Ascending aorta (tissue), 2 donors: ENCODE measurements around the gene PRPF40A. TPM values are rescaled to one million over a fixed set of nuclear protein-coding genes. Genes with fewer than 3 reads are reported as not detected.
"Not testable (repeated sequence)": the region's sequence is repeated elsewhere in the genome, so short reads cannot be mapped to it uniquely, and the experiment has no call there.

ENCODE experiments used
- DNase-seq, 2 donors: peaks; one replicate each; pipeline ENCODE4 v3.0.0-alpha.2; 2019; ENCODE audit warnings: low spot score in 2 of 2
- H3K27ac ChIP-seq, 2 donors: fragments of 200-600 bp; sonication (generic); one replicate each; pipeline ENCODE4 v1.5.1; 2016 to 2017; ENCODE audit warnings: mild to moderate bottlenecking in 1 of 2
- H3K27me3 ChIP-seq: fragments of 200-600 bp; sonication (generic); one replicate; pipeline ENCODE4 v1.5.1; 2017
- H3K36me3 ChIP-seq, 2 donors: fragments of 200-600 bp; sonication (generic); one replicate each; pipeline ENCODE4 v1.5.1; 2016
- H3K4me1 ChIP-seq, 2 donors: fragments of 200-600 bp; sonication (generic); one replicate each; pipeline ENCODE4 v1.5.1; 2016 to 2017; ENCODE audit warnings: mild to moderate bottlenecking in 1 of 2
- H3K4me3 ChIP-seq, 2 donors: fragments of 200-600 bp; sonication (generic); one replicate each; pipeline ENCODE4 v1.5.1; 2016 to 2017; ENCODE audit warnings: mild to moderate bottlenecking in 1 of 2
- H3K9me3 ChIP-seq, 2 donors: fragments of 200-600 bp; sonication (generic); one replicate each; pipeline ENCODE4 v1.5.1; 2016
- CTCF ChIP-seq, 3 experiments: fragments of 200-600 bp in 2 of 3; fragments of 450-650 bp in 1 of 3; sonication (generic) in 2 of 3; IDR thresholded peaks; one replicate each; pipeline ENCODE4 v1.5.1; 2016 to 2019; ENCODE audit warnings: antibody characterized with exemption in 3 of 3, mild to moderate bottlenecking in 1 of 3, moderate library complexity in 1 of 3
- intact Hi-C: fragments of 100-400 bp; cut with DNase I; formaldehyde crosslinking; loops from one replicate; pipeline ENCODE4 v1.15.1; 2023
- total RNA-seq: library from RNA; depleted of rRNA; stranded (reverse); fragments of >200 nt; gene quantifications from one replicate; pipeline ENCODE4 v1.1.0, GENCODE V29; 2016

PRPF40A gene
- 28.9 TPM for total RNA-seq

GRCh38 chr2:152717228-152718075 is at the start of gene PRPF40A:
Gene PRPF40A (minus strand): TSS chr2:152717461. CDS start chr2:152717439, 22 bp downstream.
- intact Hi-C loops: loop anchor here (1.0 to 10.0 kb wide), 5 partner anchors 23 to 683 kb away; partner anchors contain the start of genes FMNL2 and STAM2
- H3K4me1 ChIP-seq: peaks cover 0 to 32% of the 10 kb centered on the region in 2 donors
- peak; percentile 95 to 99 for DNase-seq

GRCh38 chr2:152766928-152767327 is 49.7 kb upstream of the PRPF40A start:
- TF ChIP-seq CTCF (IDR thresholded peaks at IDR 0.05): no peak

More at GRCh38 chr2:152717228-152718075, at the start of gene PRPF40A:
- peak within 1 kb of the TSS; percentile 93 to 98 for H3K27ac ChIP-seq
- H3K9me3 ChIP-seq: no peaks in the 10 kb centered on the region
- H3K36me3 ChIP-seq: peaks cover 0 to 5% of the 10 kb centered on the region in 2 donors
- H3K27me3 ChIP-seq: no peaks in the 10 kb centered on the region
- no peak for TF ChIP-seq CTCF (IDR thresholded peaks at IDR 0.05)
- peak within 1 kb of the TSS; percentile 83 to 96 for H3K4me3 ChIP-seq

GRCh38 chr2:152763651-152764050 is 46.4 kb upstream of the PRPF40A start:
- H3K27me3 ChIP-seq: no peaks in the 10 kb centered on the region
- H3K9me3 ChIP-seq: no peaks in the 10 kb centered on the region
- intact Hi-C loops: no loop called here
- no peak overlapping the region for H3K27ac ChIP-seq
- peaks cover 0 to 10% of the 10 kb centered on the region in 2 donors for H3K36me3 ChIP-seq
- TF ChIP-seq CTCF (IDR thresholded peaks at IDR 0.05): no peak
- no peak overlapping the region for H3K4me3 ChIP-seq
- no peak for DNase-seq
- no peaks in the 10 kb centered on the region for H3K4me1 ChIP-seq

More at GRCh38 chr2:152766928-152767327, 49.7 kb upstream of the PRPF40A start:
- peaks cover 0 to 3% of the 10 kb centered on the region in 2 donors for H3K36me3 ChIP-seq
- H3K4me3 ChIP-seq: no peak overlapping the region
- intact Hi-C loops: no loop called here
- H3K4me1 ChIP-seq: no peaks in the 10 kb centered on the region
- no peaks in the 10 kb centered on the region for H3K27me3 ChIP-seq
- DNase-seq: no peak
- H3K27ac ChIP-seq: no peak overlapping the region
- no peaks in the 10 kb centered on the region for H3K9me3 ChIP-seq

- DNase-seq, H3K4me3 ChIP-seq, intact Hi-C loops, H3K27me3 ChIP-seq, H3K27ac ChIP-seq, H3K4me1 ChIP-seq, H3K9me3 ChIP-seq: not testable (repeated sequence)
- peaks cover 0 to 10% of the 10 kb centered on the region in 2 donors for H3K36me3 ChIP-seq
Observed at GRCh38 chr2:152763208-152763607, 45.9 kb upstream of the PRPF40A start.

GRCh38 chr2:152762202-152762601 is 44.9 kb upstream of the PRPF40A start:
- TF ChIP-seq CTCF (IDR thresholded peaks at IDR 0.05): no peak
- no peaks in the 10 kb centered on the region for H3K4me1 ChIP-seq
- peaks cover 0 to 16% of the 10 kb centered on the region in 2 donors for H3K36me3 ChIP-seq
- H3K27me3 ChIP-seq: no peaks in the 10 kb centered on the region
- no peaks in the 10 kb centered on the region for H3K9me3 ChIP-seq
- no peak overlapping the region for H3K27ac ChIP-seq
- no peak for DNase-seq
- intact Hi-C loops: no loop called here
- H3K4me3 ChIP-seq: no peak overlapping the region

GRCh38 chr2:152761214-152761613 is 44.0 kb upstream of the PRPF40A start:
- intact Hi-C loops: no loop called here
- H3K27ac ChIP-seq: no peak overlapping the region
- no peak overlapping the region for H3K4me3 ChIP-seq
- no peaks in the 10 kb centered on the region for H3K4me1 ChIP-seq
- no peak for TF ChIP-seq CTCF (IDR thresholded peaks at IDR 0.05)
- no peak for DNase-seq
- H3K27me3 ChIP-seq: no peaks in the 10 kb centered on the region
- H3K36me3 ChIP-seq: peaks cover 3 to 22% of the 10 kb centered on the region in 2 donors
- no peaks in the 10 kb centered on the region for H3K9me3 ChIP-seq
